SH-SY5Y (cell line): ENCODE measurements around the gene PRSS22.

Source experiments
- GATA2 ChIP-seq: IDR thresholded peaks from 2 replicates; pipeline ENCODE4 v1.6.1; 2011; ENCODE audit warnings: mild to moderate bottlenecking, low read depth, low read length
- GATA3 ChIP-seq: IDR thresholded peaks from 2 replicates; pipeline ENCODE4 v1.6.1; 2011; ENCODE audit warnings: low read depth, mild to moderate bottlenecking, low read length, moderate library complexity

DNA sequence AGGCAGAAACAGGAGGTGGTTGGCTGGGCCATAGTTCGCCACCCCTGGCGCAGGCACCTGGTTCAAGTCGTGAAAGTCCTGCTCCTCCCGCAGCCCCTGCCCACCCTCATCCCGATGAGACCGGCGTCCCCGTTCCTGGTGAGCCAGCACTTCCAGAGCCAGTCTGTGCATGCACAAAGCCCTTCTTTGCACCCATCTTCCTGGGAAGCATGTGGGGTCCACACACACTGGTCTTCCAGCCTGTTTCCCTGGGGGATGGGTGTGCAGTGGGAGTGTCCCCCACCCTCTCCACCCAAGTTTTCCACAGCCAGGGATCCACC is 29.5 kb downstream of the PRSS22 start:
- no peak for TF ChIP-seq GATA2
- no peak for TF ChIP-seq GATA3
